H54 (cell line): ENCODE results near the gene SUMO3.

ENCODE experiments used
- DNase-seq: peaks from one replicate; pipeline ENCODE4 v3.0.0; 2011; ENCODE audit warnings: low spot score, mixed read lengths; ENCODE audit not compliant: insufficient read length
- FAIRE-seq: peaks from 3 replicates; lab custom pipeline; 2011; peaks lifted over from hg19 to GRCh38; lab: Jason Lieb, UNC
- POLR2A ChIP-seq: IDR thresholded peaks from 2 replicates; pipeline ENCODE4 v1.6.1; 2011; ENCODE audit warnings: low read depth, mild to moderate bottlenecking, low read length

SUMO3 gene

DNA sequence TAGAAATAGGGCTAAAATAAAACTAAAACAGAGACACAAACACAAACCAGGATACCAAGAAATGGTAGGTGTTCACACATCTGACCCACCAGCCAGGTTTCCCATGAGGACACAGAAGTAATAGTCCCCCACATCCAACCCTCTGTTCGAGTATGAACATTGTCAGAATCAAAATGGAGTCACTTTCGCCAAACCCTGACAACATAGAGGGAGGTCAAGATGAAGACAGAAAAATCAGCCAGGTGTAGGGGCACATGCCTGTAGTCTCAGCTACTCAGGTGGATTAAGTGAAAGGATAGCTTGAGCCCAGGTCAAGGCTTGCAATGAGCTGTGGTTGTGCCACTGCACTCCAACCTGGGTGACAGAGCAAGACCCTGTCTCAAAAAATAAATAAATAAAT is 20.1 kb downstream of the SUMO3 start:
- FAIRE-seq (no peak), DNase-seq (no peak)
- no peak for TF ChIP-seq POLR2A

GRCh38 chr21:44795342-44795741 is 22.5 kb downstream of the SUMO3 start:
- no peak for TF ChIP-seq POLR2A
- no peak for FAIRE-seq
- DNase-seq: no peak

- no peak for FAIRE-seq
- no peak for TF ChIP-seq POLR2A
These were observed 24.1 kb downstream of the SUMO3 start for GRCh38 chr21:44793592-44794374.

DNA sequence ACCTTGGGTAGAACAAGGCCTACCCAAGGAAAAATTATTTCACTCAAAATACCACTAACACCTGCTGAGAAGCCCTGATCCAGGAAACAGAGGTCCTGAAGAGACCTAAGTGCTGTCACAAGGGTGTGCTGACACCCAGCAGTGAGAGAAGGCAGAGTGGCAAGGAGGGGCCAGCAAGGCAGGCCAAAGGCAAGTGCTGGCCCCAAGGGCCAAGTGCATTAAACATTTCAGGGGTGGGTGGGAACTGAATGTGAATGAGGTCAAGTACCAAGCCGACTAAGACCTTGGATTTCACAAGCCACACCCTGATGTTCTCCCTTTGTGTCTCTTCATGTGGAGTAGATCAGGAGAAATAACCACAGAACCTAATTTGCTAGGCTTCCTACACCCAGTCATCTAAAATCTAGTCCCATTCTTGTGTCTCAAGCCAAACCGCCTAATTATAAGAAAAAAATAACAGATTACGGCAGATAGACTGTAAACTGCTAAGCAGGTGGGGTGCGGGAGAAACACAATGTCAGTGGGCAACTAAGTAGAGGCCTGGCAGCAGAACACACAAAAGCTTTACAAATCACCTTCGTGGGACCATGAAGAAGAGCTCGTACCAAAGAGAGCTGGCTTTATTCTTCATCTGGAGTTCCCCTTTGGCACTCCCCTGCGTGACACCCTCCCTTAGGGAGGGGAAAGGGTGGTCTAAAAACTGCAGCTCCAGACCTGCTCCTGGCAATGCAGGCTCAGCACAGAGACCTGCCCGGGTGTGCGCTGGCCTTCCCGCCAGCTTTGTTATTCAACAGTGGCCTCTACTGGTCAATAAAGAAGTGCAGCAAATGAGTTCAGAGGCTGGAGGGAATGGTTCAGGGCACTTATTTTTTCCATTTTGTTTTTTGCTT is 24.9 kb downstream of the SUMO3 start:
- FAIRE-seq: no peak
- no peak for TF ChIP-seq POLR2A
- peak; percentile 53 for DNase-seq

More at GRCh38 chr21:44793592-44794374, 24.1 kb downstream of the SUMO3 start:
- no peak for DNase-seq

GRCh38 chr21:44791993-44792392 is 25.9 kb downstream of the SUMO3 start:
- TF ChIP-seq POLR2A: no peak
- DNase-seq (no peak), FAIRE-seq (no peak)

GRCh38 chr21:44791246-44791645 is 26.6 kb downstream of the SUMO3 start:
- FAIRE-seq (no peak), DNase-seq (no peak)
- no peak for TF ChIP-seq POLR2A

DNA sequence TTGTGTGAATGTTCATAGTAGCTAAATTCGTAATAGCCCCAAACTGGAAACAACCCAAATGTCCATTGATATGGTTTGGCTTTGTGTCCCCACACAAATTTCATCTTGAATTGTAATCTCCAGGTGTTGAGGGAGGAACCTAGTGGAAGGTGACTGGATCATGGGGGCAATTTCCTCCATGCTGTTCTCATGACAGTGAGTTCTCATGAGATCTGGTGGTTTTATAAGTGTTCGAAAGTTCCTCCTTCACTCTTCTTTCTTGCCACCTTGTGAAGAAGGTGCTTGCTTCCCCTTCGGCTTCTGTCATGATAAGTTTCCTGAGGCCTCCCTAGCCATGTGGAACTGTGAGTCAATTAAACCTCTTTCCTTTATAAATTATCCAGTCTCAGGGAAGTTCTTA is 27.5 kb downstream of the SUMO3 start:
- FAIRE-seq (no peak), DNase-seq (no peak)
- no peak for TF ChIP-seq POLR2A

- no peak for DNase-seq
- no peak for FAIRE-seq
- TF ChIP-seq POLR2A: no peak
These were observed 28.0 kb downstream of the SUMO3 start for GRCh38 chr21:44789880-44790279.

- TF ChIP-seq POLR2A: no peak
- no peak for DNase-seq
- no peak for FAIRE-seq
These were observed 32.1 kb downstream of the SUMO3 start for GRCh38 chr21:44785620-44786335.

DNA sequence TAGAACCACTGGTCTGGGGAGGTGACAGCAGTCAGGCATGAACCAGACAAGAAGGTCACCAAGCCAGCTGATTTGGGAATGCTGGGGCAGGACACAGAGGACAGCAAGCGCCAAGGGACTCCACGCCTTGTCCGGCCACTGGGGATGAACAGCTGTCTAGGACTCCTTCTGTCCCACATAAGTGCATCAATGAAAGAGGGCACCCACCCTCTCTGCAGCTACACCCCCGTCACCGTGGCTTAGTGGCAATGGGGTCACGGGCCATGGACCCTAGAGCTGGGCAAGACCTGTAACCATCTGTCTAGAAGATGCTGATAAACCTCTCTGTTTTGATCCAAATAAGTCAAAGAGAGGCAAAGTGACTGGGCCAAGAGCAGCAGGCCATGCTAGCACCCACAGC is 33.1 kb downstream of the SUMO3 start:
- TF ChIP-seq POLR2A: no peak
- DNase-seq (no peak), FAIRE-seq (no peak)

DNA sequence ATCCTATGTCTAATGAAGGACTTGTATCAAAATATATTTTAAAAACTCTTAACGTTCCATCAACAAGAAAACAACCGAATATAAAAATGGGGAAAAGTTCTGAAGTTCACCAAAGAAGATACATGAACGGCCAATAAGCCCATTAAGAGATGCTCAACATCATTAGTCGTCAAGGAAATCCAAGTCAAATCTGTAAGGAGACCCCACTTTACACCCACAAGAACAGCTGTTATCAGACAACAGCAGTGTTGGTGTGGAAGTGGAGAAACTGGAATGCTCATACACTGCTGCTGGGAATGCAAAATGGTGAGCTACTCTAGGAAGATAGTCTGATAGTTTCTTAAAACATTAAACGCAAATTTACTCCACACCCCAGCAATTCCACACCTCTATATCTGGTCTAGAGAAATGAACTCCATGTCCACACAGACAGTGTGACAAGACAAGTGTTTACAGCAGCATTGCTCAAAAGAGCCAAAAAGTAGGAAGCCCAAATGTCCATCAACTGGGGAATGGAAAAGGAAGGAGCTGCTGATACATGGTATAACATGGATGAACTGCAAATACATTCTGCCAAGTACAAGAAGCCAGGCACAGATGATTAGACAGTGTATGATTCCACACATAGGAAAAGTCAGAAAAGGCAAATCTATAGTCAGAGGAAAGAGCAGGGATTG is 34.7 kb downstream of the SUMO3 start:
- TF ChIP-seq POLR2A: no peak
- DNase-seq: no peak
- FAIRE-seq: no peak

DNA sequence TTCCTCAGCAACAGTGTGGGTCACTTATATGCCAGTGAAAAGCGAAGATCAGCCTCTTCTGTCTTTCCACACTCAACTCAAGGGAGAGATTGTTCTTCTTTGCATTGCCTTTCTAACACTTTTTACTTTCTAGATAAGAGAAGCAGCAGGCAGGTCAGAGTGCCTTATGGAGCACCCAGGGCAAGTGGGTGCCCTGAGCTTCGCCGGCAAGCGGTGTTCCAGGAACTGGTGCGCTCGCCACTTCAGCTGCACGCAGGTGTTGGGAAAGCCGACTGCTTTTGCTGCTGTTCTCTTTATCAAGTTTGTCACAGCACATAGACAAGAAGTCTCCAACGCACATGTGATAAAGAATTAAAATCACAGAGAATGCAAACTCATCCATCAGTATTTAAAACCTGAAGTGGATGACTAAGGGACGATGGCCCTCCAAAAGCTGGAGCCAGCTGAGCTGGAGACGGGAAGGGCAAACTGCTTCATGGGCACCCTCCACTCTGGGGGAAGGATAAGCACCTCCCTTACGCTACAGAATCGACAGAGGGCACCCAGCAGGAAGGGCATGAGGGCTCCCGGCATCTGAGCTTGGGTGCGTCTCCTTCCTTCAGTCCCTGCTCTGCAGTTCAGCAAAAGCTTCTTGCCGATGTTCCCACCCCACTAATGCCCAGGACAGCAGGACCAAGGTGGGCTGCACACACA is 36.9 kb downstream of the SUMO3 start:
- FAIRE-seq: no peak
- no peak for DNase-seq
- TF ChIP-seq POLR2A: no peak

DNA sequence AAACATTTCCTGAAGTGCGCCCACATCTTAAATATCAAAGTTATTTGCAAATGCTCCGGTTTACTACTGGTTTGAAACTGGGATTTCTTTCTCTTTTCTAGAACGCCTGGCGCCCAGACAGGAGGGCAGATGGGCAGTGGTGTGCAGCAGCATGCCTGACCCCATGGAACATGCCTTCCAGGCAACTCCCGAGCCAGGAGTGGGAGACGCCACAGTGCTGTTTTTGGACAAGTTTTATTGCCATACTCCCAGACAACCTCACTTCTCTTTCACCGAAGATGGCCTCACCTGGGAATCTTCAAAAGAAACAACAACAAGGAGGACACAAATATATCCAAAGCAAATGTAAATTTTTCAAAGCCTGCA is 37.7 kb downstream of the SUMO3 start:
- TF ChIP-seq POLR2A: no peak
- no peak for DNase-seq
- no peak for FAIRE-seq
